Stomach (tissue), 4 donors: ENCODE data around the gene OTOP1.

ENCODE experiments used
- CTCF ChIP-seq, 7 experiments: fragments of 450-650 bp in 4 of 7; fragments of 200-600 bp in 3 of 7; sonication (generic) in 3 of 7; IDR thresholded peaks; one replicate each; pipeline ENCODE4 v1.5.1; 2016 to 2019; ENCODE audit warnings: antibody characterized with exemption in 7 of 7, control low read depth in 2 of 7, mild to moderate bottlenecking in 1 of 7
- EP300 ChIP-seq: sonication (generic); formaldehyde crosslinking; IDR thresholded peaks from one replicate; pipeline ENCODE4 v1.6.1; 2017; ENCODE audit warnings: antibody characterized with exemption
- POLR2A ChIP-seq, 4 donors: fragments of 450-650 bp; IDR thresholded peaks; one replicate each; pipeline ENCODE4 v1.6.1; 2016; ENCODE audit warnings: antibody characterized with exemption in 4 of 4, control low read depth in 2 of 4, mild to moderate bottlenecking in 1 of 4, moderate library complexity in 1 of 4

GRCh38 chr4:4247696-4248028 lies 20.9 kb upstream of the OTOP1 start:
- TF ChIP-seq POLR2A (IDR thresholded peaks at IDR 0.05), result no peak
- no peak for TF ChIP-seq CTCF (IDR thresholded peaks at IDR 0.05)
- no peak for TF ChIP-seq EP300
